Ovary (tissue), 9 donors: Measurements from ENCODE around the gene CSNK2A1. TPM values are rescaled to one million over a fixed set of nuclear protein-coding genes. Genes with fewer than 3 reads are reported as not detected.

Experiments used
- DNase-seq, 5 donors: peaks; one replicate each; pipeline ENCODE4 v3.0.0-alpha.2; 2019 to 2020
- H3K27ac ChIP-seq, 2 donors: fragments of 200-600 bp; one replicate each; pipeline versions ENCODE4 v1.5.1 to v1.8.0; 2019 to 2022
- H3K27me3 ChIP-seq: fragments of 200-600 bp; one replicate; pipeline ENCODE4 v1.8.0; 2022
- H3K36me3 ChIP-seq: fragments of 200-600 bp; sonication (generic); one replicate; pipeline ENCODE4 v1.5.1; 2019
- H3K4me1 ChIP-seq: one replicate; pipeline ENCODE4 v1.8.1; 2013; ENCODE audit warnings: mild to moderate bottlenecking, moderate library complexity; ENCODE audit not compliant: insufficient read depth
- H3K4me3 ChIP-seq: fragments of 200-600 bp; sonication (generic); one replicate; pipeline ENCODE4 v1.5.1; 2017
- H3K9me3 ChIP-seq, 2 donors: fragments of 200-600 bp in 1 of 2; sonication (generic) in 1 of 2; one replicate each; pipeline versions ENCODE4 v1.5.1 to v1.8.1; 2013 to 2019; ENCODE audit warnings: mild to moderate bottlenecking in 1 of 2, moderate library complexity in 1 of 2
- CTCF ChIP-seq, 3 donors: fragments of 450-650 bp in 2 of 3; fragments of 200-600 bp in 1 of 3; IDR thresholded peaks; one replicate each; pipeline versions ENCODE4 v1.5.1 to v1.8.0; 2016 to 2022; ENCODE audit warnings: antibody characterized with exemption in 3 of 3, mild to moderate bottlenecking in 1 of 3
- EP300 ChIP-seq: sonication (generic); formaldehyde crosslinking; IDR thresholded peaks from one replicate; pipeline ENCODE4 v1.6.1; 2017; ENCODE audit warnings: antibody characterized with exemption
- POLR2A ChIP-seq: fragments of 450-650 bp; IDR thresholded peaks from one replicate; pipeline ENCODE4 v1.6.1; 2017; ENCODE audit warnings: antibody characterized with exemption, mild to moderate bottlenecking, moderate library complexity
- WGBS, 3 donors: extraction: QIAGEN DNeasy Blood & Tissue Kit in 1 of 3; methylation state at CpG; one replicate each; pipeline versions ENCODE4 v1.1.5 to v1.1.7; 2013 to 2017; 5-methylcytosine and 5-hydroxymethylcytosine counted together
- intact Hi-C, 4 donors: fragments of 100-400 bp; cut with DNase I; formaldehyde crosslinking; loops; one replicate each; pipeline versions ENCODE4 v1.11.0 to v1.15.1; 2022 to 2023
- polyA plus RNA-seq, 2 donors: library from polyadenylated mRNA; stranded (reverse); fragments of 200-250 nt in 1 of 2; fragments of 350-450 nt in 1 of 2; fragmentation: Illumina TruSeq in 1 of 2; extraction: RNeasy Lipid Tissue Mini Kit (QIAGEN cat#74804) in 1 of 2; gene quantifications; one replicate each; pipeline ENCODE4 v1.2.3, GENCODE V29; 2013 to 2014
- total RNA-seq, 7 donors: library from RNA; depleted of rRNA in 2 of 7; stranded (reverse); fragments of >200 nt in 2 of 7; fragmentation: NEBNext Ultra II Directional in 3 of 7; extraction: Animal tissue kit (Norgen Biotek cat#: 25700) in 3 of 7; gene quantifications; one replicate each; pipeline versions ENCODE4 v1.1.0 to v1.2.4, GENCODE V29; 2016 to 2023
- donor health status: DM: no; HTN: no; CAD: no; lungs with moderate emphysema.
- donor health status: DM: no; HTN: no; CAD: no.
- donor health status: Bipolar disorder and iron deficiency.
- donor health status: DM: yes; HTN: yes; CAD: no.
- donor health status: DM: no; HTN: no; CAD: no.
- donor health status: DM: yes; HTN: yes; CAD: no.

The CSNK2A1 gene
- total and polyA plus RNA-seq, 9 donors, result 35.8 to 145 (median 95.7) TPM

- 90 to 92% (median 90%) methylated on average over 13 of the region's 13 CpGs for WGBS, 3 donors
- intact Hi-C loops, result no loop called here
- H3K27ac ChIP-seq, result no peak overlapping the region
- peaks cover 4% of the 10 kb centered on the region for H3K4me1 ChIP-seq
- no peak overlapping the region for H3K4me3 ChIP-seq
- H3K36me3 ChIP-seq, result no peaks in the 10 kb centered on the region
- DNase-seq, result no peak
- H3K9me3 ChIP-seq, result no peaks in the 10 kb centered on the region
- no peaks in the 10 kb centered on the region for H3K27me3 ChIP-seq
- TF ChIP-seq EP300 (no peak), CTCF (IDR thresholded peaks at IDR 0.05) (no peak), POLR2A (no peak)
Observed at GRCh38 chr20:440636-441035, 103.0 kb downstream of the CSNK2A1 start.

GRCh38 chr20:440148-440547 lies 103.4 kb downstream of the CSNK2A1 start:
- WGBS, 3 donors, result 96 to 98% (median 98%) methylated on average over 7 of the region's 7 CpGs
- Histone ChIP-seq H3K27me3 (no peaks in the 10 kb centered on the region), H3K36me3 (no peaks in the 10 kb centered on the region), H3K4me3 (no peak overlapping the region), H3K9me3 (no peaks in the 10 kb centered on the region), H3K27ac (no peak overlapping the region), H3K4me1 (peaks cover 3% of the 10 kb centered on the region)
- intact Hi-C loops, result no loop called here
- TF ChIP-seq CTCF (IDR thresholded peaks at IDR 0.05) (no peak), EP300 (no peak)
- no peak for DNase-seq

GRCh38 chr20:438571-439469 lies 104.8 kb downstream of the CSNK2A1 start:
- Histone ChIP-seq H3K4me1 (no peaks in the 10 kb centered on the region), H3K36me3 (no peaks in the 10 kb centered on the region), H3K9me3 (no peaks in the 10 kb centered on the region), H3K27me3 (no peaks in the 10 kb centered on the region), H3K27ac (no peak overlapping the region), H3K4me3 (no peak overlapping the region)
- 73 to 79% (median 77%) methylated on average over 18 of the region's 18 CpGs for WGBS, 3 donors
- no peak for TF ChIP-seq POLR2A
- no peak for TF ChIP-seq CTCF (IDR thresholded peaks at IDR 0.05)
- no peak for DNase-seq
- intact Hi-C loops, result no loop called here

- Histone ChIP-seq H3K36me3 (no peaks in the 10 kb centered on the region), H3K27ac (no peak overlapping the region), H3K4me1 (no peaks in the 10 kb centered on the region), H3K27me3 (no peaks in the 10 kb centered on the region), H3K9me3 (no peaks in the 10 kb centered on the region), H3K4me3 (no peak overlapping the region)
- no peak for DNase-seq
- WGBS, 3 donors, result 75 to 83% (median 80%) methylated on average over 6 of the region's 6 CpGs
- TF ChIP-seq CTCF (IDR thresholded peaks at IDR 0.05) (no peak), POLR2A (no peak), EP300 (no peak)
- intact Hi-C loops, result no loop called here
Observed at GRCh38 chr20:437787-438486, 105.7 kb downstream of the CSNK2A1 start.
